Ascending aorta (tissue), 2 donors: Measurements from ENCODE around the gene ATXN1. TPM values are rescaled to one million over a fixed set of nuclear protein-coding genes. Genes with fewer than 3 reads are reported as not detected.

Experiments used
- DNase-seq, 2 donors: peaks; one replicate each; pipeline ENCODE4 v3.0.0-alpha.2; 2019; ENCODE audit warnings: low spot score in 2 of 2
- H3K27ac ChIP-seq, 2 donors: fragments of 200-600 bp; sonication (generic); one replicate each; pipeline ENCODE4 v1.5.1; 2016 to 2017; ENCODE audit warnings: mild to moderate bottlenecking in 1 of 2
- H3K27me3 ChIP-seq: fragments of 200-600 bp; sonication (generic); one replicate; pipeline ENCODE4 v1.5.1; 2017
- H3K36me3 ChIP-seq, 2 donors: fragments of 200-600 bp; sonication (generic); one replicate each; pipeline ENCODE4 v1.5.1; 2016
- H3K4me1 ChIP-seq, 2 donors: fragments of 200-600 bp; sonication (generic); one replicate each; pipeline ENCODE4 v1.5.1; 2016 to 2017; ENCODE audit warnings: mild to moderate bottlenecking in 1 of 2
- H3K4me3 ChIP-seq, 2 donors: fragments of 200-600 bp; sonication (generic); one replicate each; pipeline ENCODE4 v1.5.1; 2016 to 2017; ENCODE audit warnings: mild to moderate bottlenecking in 1 of 2
- H3K9me3 ChIP-seq, 2 donors: fragments of 200-600 bp; sonication (generic); one replicate each; pipeline ENCODE4 v1.5.1; 2016
- intact Hi-C: fragments of 100-400 bp; cut with DNase I; formaldehyde crosslinking; loops from one replicate; pipeline ENCODE4 v1.15.1; 2023
- total RNA-seq: library from RNA; depleted of rRNA; stranded (reverse); fragments of >200 nt; gene quantifications from one replicate; pipeline ENCODE4 v1.1.0, GENCODE V29; 2016
- TF ChIP-seq, protein P1 (sequence below), 3 experiments: fragments of 200-600 bp in 2 of 3; fragments of 450-650 bp in 1 of 3; sonication (generic) in 2 of 3; IDR thresholded peaks; one replicate each; pipeline ENCODE4 v1.5.1; 2016 to 2019; ENCODE audit warnings: antibody characterized with exemption in 3 of 3, mild to moderate bottlenecking in 1 of 3, moderate library complexity in 1 of 3

Gene ATXN1
- total RNA-seq, 1 donor from 2014 or later: 68.3 TPM

DNA sequence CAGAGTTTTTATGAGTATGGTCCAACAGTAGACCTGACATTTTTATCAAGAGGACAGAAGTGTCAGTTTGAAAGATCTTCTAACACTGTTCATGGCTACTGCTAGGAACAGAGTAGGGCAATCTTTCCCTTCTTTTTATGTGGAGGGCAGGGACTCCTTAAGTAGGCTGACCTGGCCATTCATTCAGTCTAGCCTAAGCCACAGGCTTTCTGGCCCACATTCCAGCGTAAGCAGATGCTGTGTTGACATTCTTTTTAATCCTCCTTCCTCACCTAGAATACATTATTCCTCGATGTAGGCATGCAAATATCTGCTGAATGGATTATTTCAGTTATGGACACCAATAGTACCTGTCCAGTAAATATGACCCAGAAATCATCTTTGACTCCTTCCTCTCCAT, 188.3 kb downstream of the ATXN1 start:
- TF ChIP-seq, protein P1, sequence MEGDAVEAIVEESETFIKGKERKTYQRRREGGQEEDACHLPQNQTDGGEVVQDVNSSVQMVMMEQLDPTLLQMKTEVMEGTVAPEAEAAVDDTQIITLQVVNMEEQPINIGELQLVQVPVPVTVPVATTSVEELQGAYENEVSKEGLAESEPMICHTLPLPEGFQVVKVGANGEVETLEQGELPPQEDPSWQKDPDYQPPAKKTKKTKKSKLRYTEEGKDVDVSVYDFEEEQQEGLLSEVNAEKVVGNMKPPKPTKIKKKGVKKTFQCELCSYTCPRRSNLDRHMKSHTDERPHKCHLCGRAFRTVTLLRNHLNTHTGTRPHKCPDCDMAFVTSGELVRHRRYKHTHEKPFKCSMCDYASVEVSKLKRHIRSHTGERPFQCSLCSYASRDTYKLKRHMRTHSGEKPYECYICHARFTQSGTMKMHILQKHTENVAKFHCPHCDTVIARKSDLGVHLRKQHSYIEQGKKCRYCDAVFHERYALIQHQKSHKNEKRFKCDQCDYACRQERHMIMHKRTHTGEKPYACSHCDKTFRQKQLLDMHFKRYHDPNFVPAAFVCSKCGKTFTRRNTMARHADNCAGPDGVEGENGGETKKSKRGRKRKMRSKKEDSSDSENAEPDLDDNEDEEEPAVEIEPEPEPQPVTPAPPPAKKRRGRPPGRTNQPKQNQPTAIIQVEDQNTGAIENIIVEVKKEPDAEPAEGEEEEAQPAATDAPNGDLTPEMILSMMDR (IDR thresholded peaks at IDR 0.05): no peak
- no peak for DNase-seq
- Histone ChIP-seq H3K27ac (no peak overlapping the region), H3K4me1 (no peaks in the 10 kb centered on the region), H3K36me3 (peaks cover 0 to 3% of the 10 kb centered on the region in 2 donors), H3K27me3 (no peaks in the 10 kb centered on the region), H3K9me3 (no peaks in the 10 kb centered on the region), H3K4me3 (no peak overlapping the region)
- intact Hi-C loops: no loop called here

DNA sequence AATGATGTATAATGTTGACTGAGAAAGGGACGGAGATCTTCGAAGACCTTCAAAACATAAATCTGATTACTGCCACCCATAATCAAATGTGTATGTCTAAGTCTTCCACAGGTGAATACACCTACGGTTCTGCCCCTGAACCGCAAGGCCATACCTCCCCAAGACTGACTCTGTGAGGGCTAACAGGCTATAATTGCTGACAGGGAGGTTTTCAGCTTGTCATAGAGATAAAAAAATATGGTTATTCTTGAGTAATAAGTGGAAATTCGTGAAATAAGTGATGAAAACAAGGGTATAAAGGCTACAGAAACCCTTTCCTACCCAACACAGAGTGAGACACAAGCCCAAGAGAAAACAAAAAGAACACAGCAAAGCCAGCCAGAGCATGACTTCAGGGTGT, 188.9 kb downstream of the ATXN1 start:
- no peak for DNase-seq
- TF ChIP-seq, protein P1 (IDR thresholded peaks at IDR 0.05): no peak
- Histone ChIP-seq H3K36me3 (peaks cover 0 to 3% of the 10 kb centered on the region in 2 donors), H3K4me3 (no peak overlapping the region), H3K4me1 (no peaks in the 10 kb centered on the region), H3K27ac (no peak overlapping the region), H3K27me3 (no peaks in the 10 kb centered on the region), H3K9me3 (no peaks in the 10 kb centered on the region)
- intact Hi-C loops: no loop called here

DNA sequence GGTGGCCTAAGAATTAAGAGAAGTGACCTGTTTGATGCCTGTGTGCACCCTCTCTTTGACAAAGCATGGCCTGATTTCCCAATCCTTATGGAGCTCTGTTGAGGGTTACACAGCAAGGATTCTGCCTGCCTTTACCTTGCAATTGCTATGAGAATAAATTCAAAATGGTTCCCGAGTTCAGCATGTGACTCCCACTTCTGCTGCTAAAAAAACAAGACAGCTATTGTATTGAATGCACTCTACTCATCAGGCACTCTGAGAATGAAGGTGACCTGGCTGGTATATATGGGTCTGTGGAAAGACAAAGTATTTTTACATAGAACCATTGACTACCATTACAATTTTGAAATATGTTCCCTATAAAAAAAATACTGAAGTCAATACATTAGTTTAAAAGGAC, 190.3 kb downstream of the ATXN1 start:
- H3K9me3 ChIP-seq: no peaks in the 10 kb centered on the region
- intact Hi-C loops: no loop called here

DNA sequence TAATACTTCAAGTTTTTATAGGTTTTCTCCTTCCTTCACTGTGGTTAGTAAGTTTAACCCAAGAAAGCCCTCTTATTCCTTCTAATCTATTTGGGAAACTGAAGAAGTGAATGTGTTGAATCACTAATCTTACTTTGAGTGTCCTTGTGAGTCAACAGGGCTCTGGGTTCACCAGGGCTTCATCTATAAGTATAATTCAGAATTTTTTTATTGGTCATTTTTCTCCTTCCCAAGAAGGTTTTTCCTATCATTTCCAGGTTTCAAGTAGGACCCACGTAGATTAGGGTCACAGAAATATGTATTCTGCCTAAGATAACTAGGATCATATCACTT, 191.1 kb downstream of the ATXN1 start:
- Histone ChIP-seq H3K9me3 (no peaks in the 10 kb centered on the region), H3K4me3 (no peak overlapping the region), H3K27me3 (no peaks in the 10 kb centered on the region), H3K36me3 (peaks cover 0 to 3% of the 10 kb centered on the region in 2 donors), H3K4me1 (no peaks in the 10 kb centered on the region), H3K27ac (no peak overlapping the region)
- TF ChIP-seq, protein P1 (IDR thresholded peaks at IDR 0.05): no peak
- no peak for DNase-seq
- intact Hi-C loops: no loop called here

More for the DNA sequence above, 190.3 kb downstream of the ATXN1 start:
- no peak for DNase-seq
- Histone ChIP-seq H3K4me3 (no peak overlapping the region), H3K27ac (no peak overlapping the region), H3K4me1 (no peaks in the 10 kb centered on the region), H3K36me3 (peaks cover 0 to 3% of the 10 kb centered on the region in 2 donors), H3K27me3 (no peaks in the 10 kb centered on the region)
- TF ChIP-seq, protein P1 (IDR thresholded peaks at IDR 0.05): no peak

DNA sequence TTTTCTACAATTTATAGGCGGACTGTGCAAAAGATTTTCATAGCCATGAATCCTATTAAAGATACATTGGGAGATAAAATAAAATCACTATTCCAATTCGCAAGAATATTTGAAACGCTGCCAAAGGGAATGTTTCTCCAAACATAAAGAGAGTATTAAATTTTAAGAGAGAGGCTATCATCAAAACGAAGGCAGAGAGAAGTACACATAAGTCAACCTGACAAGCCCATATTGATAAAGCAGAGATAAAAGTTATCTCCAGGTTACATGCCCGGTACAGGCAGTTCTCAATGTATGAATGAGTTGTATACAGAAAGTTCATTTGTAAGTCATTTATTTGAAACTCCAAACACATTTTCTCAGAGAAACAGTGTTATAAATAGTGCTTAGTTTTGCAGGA, 193.1 kb downstream of the ATXN1 start:
- intact Hi-C loops: no loop called here
- H3K27me3 ChIP-seq: no peaks in the 10 kb centered on the region
- TF ChIP-seq, protein P1 (IDR thresholded peaks at IDR 0.05): no peak
- no peak overlapping the region for H3K4me3 ChIP-seq
- H3K4me1 ChIP-seq: no peaks in the 10 kb centered on the region
- H3K36me3 ChIP-seq: no peaks in the 10 kb centered on the region
- H3K9me3 ChIP-seq: no peaks in the 10 kb centered on the region
- no peak for DNase-seq
- H3K27ac ChIP-seq: no peak overlapping the region

DNA sequence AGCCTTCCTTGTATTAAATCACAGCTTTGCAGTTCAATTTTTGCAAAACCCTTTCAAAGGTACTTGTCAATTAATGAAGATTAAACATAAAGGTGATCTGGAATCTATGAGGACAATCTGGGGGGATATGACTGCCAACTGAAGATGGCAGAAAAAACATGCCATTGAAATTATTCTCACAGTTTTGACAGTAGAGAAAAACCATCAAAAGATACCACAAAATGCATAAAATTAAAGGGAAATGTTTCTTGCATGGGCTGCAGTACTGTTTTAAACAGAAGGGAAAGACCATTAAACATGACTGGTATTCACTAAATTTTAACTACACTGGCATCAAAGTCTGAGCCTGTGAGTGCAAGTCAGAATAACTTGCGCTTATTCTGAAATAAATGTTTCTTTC, 194.2 kb downstream of the ATXN1 start:
- Histone ChIP-seq H3K36me3 (no peaks in the 10 kb centered on the region), H3K27me3 (no peaks in the 10 kb centered on the region), H3K9me3 (no peaks in the 10 kb centered on the region), H3K27ac (no peak overlapping the region), H3K4me3 (no peak overlapping the region), H3K4me1 (no peaks in the 10 kb centered on the region)
- intact Hi-C loops: no loop called here
- TF ChIP-seq, protein P1 (IDR thresholded peaks at IDR 0.05): no peak
- DNase-seq: no peak
